H1 (cell line): ENCODE data around the gene ABI3BP. TPM values are rescaled to one million over a fixed set of nuclear protein-coding genes. Genes with fewer than 3 reads are reported as not detected.

Experiments used
- CTCF ChIA-PET: fragments of 300-600 bp; sonication (Branson Sonifier 250); formaldehyde crosslinking; loops from one replicate; lab custom pipeline; 2021; ENCODE audit not compliant: partially characterized antibody; lab: Charles Lee
- POLR2A ChIA-PET: fragments of 300-600 bp; sonication (Branson Sonifier 250); formaldehyde crosslinking; loops from one replicate; lab custom pipeline; 2021; ENCODE audit warnings: inconsistent platforms; ENCODE audit not compliant: partially characterized antibody; lab: Charles Lee
- DNase-seq, 2 experiments: peaks; one replicate each; pipeline versions ENCODE4 v3.0.0 to v3.0.0-alpha.2; 2010 to 2022; ENCODE audit warnings: low spot score in 2 of 2, low read depth in 1 of 2, mixed read lengths in 1 of 2
- FAIRE-seq: peaks from 2 replicates; lab custom pipeline; 2011; peaks lifted over from hg19 to GRCh38; lab: Jason Lieb, UNC
- H2AFZ ChIP-seq: 2 replicates; pipeline ENCODE4 v1.8.1; 2012; ENCODE audit warnings: low read length, inconsistent platforms
- H2AK5ac ChIP-seq: 2 replicates; pipeline ENCODE4 v1.6.1; 2013; ENCODE audit warnings: low read depth, low read length
- H2BK120ac ChIP-seq: replicated peaks from 2 replicates; pipeline ENCODE3; 2013; ENCODE audit warnings: low read depth, low read length, inconsistent platforms
- H2BK12ac ChIP-seq: 2 replicates; pipeline ENCODE4 v1.6.1; 2013; ENCODE audit warnings: low read depth, low read length
- H2BK15ac ChIP-seq: 2 replicates; pipeline ENCODE4 v1.6.1; 2013; ENCODE audit warnings: low read length
- H2BK20ac ChIP-seq: 2 replicates; pipeline ENCODE4 v1.6.1; 2013; ENCODE audit warnings: low read length
- H2BK5ac ChIP-seq: 2 replicates; pipeline ENCODE4 v1.6.1; 2013; ENCODE audit warnings: low read depth, low read length
- H3K14ac ChIP-seq: 2 replicates; pipeline ENCODE4 v1.6.1; 2013; ENCODE audit warnings: inconsistent platforms; ENCODE audit not compliant: insufficient read length
- H3K18ac ChIP-seq: 2 replicates; pipeline ENCODE4 v1.6.1; 2013; ENCODE audit warnings: low read length; ENCODE audit errors: extremely low read depth
- H3K23ac ChIP-seq: 2 replicates; pipeline ENCODE4 v1.6.1; 2013; ENCODE audit warnings: inconsistent platforms; ENCODE audit not compliant: insufficient read length
- H3K23me2 ChIP-seq: 2 replicates; pipeline ENCODE4 v1.6.1; 2013; ENCODE audit warnings: low read depth, low read length
- H3K27ac ChIP-seq: 2 replicates; pipeline ENCODE4 v1.6.1; 2011; ENCODE audit warnings: low read depth, low read length, inconsistent platforms
- H3K27me3 ChIP-seq, 4 experiments: replicated peaks in 1 of 4; 1 replicate in 1 of 4; 2 replicates in 3 of 4; pipeline versions ENCODE4 v1.6.1 to v1.8.1; 2011 to 2013; ENCODE audit warnings: low read length in 3 of 4, mild to moderate bottlenecking in 3 of 4, inconsistent platforms in 2 of 4, mixed read lengths in 2 of 4, moderate library complexity in 1 of 4; ENCODE audit not compliant: control insufficient read depth in 3 of 4, insufficient read depth in 3 of 4; ENCODE audit errors: extremely low read depth in 1 of 4
- H3K36me3 ChIP-seq, 4 experiments: 2 replicates each; pipeline versions ENCODE4 v1.6.1 to v1.8.1; 2011 to 2013; ENCODE audit warnings: mild to moderate bottlenecking in 4 of 4, low read length in 3 of 4, moderate library complexity in 2 of 4, control low read depth in 1 of 4, inconsistent platforms in 1 of 4; ENCODE audit not compliant: insufficient read depth in 4 of 4, control insufficient read depth in 2 of 4
- H3K4ac ChIP-seq: replicated peaks from 2 replicates; pipeline ENCODE3; 2013; ENCODE audit warnings: low read length, low read depth, mixed read lengths, inconsistent platforms; ENCODE audit not compliant: insufficient read length
- H3K4me1 ChIP-seq, 4 experiments: replicated peaks in 1 of 4; 1 replicate in 1 of 4; 2 replicates in 3 of 4; pipeline versions ENCODE4 v1.6.1 to v1.8.1; 2011 to 2013; ENCODE audit warnings: low read length in 3 of 4, inconsistent platforms in 2 of 4, mixed read lengths in 1 of 4; ENCODE audit not compliant: insufficient read depth in 4 of 4, control insufficient read depth in 3 of 4
- H3K4me2 ChIP-seq, 2 experiments: 2 replicates each; pipeline versions ENCODE4 v1.6.1 to v1.8.1; 2011 to 2013; ENCODE audit warnings: low read depth in 2 of 2, low read length in 2 of 2, control low read depth in 1 of 2, inconsistent platforms in 1 of 2, mild to moderate bottlenecking in 1 of 2; ENCODE audit not compliant: insufficient read depth in 1 of 2
- H3K4me3 ChIP-seq, 4 experiments: fragments of 200-600, 300-600 bp in 1 of 4; sonication (generic), shearing (Covaris generic), sonication (Bioruptor Twin) in 1 of 4; 2 replicates each; pipeline versions ENCODE4 v1.5.1 to v1.8.1; 2011 to 2016; ENCODE audit warnings: low read length in 4 of 4, low read depth in 3 of 4, control low read depth in 2 of 4, inconsistent platforms in 2 of 4, mild to moderate bottlenecking in 2 of 4, mixed read lengths in 1 of 4, moderate library complexity in 1 of 4; ENCODE audit not compliant: insufficient read depth in 2 of 4; ENCODE audit errors: extremely low read depth in 1 of 4
- H3K56ac ChIP-seq: replicated peaks from 2 replicates; pipeline ENCODE3; 2013; ENCODE audit warnings: low read depth, mild to moderate bottlenecking, mixed read lengths, low read length, inconsistent platforms; ENCODE audit not compliant: insufficient read length
- H3K79me1 ChIP-seq: 2 replicates; pipeline ENCODE4 v1.6.1; 2013; ENCODE audit warnings: low read depth, low read length, control low read depth
- H3K79me2 ChIP-seq, 2 experiments: 2 replicates each; pipeline versions ENCODE4 v1.6.1 to v1.8.1; 2012 to 2013; ENCODE audit warnings: low read length in 2 of 2, mild to moderate bottlenecking in 2 of 2, inconsistent platforms in 1 of 2; ENCODE audit not compliant: insufficient read depth in 2 of 2, control insufficient read depth in 1 of 2
- H3K9ac ChIP-seq, 4 experiments: replicated peaks in 1 of 4; 1 replicate in 1 of 4; 2 replicates in 3 of 4; pipeline versions ENCODE4 v1.6.1 to v1.8.1; 2011 to 2013; ENCODE audit warnings: low read depth in 3 of 4, low read length in 3 of 4, control low read depth in 2 of 4, mild to moderate bottlenecking in 2 of 4, moderate library complexity in 2 of 4, inconsistent platforms in 1 of 4; ENCODE audit errors: extremely low read depth in 1 of 4
- H3K9me3 ChIP-seq, 2 experiments: 2 replicates each; pipeline versions ENCODE4 v1.6.1 to v1.8.1; 2012 to 2013; ENCODE audit warnings: mild to moderate bottlenecking in 2 of 2, moderate library complexity in 2 of 2, control low read depth in 1 of 2, inconsistent platforms in 1 of 2, low read depth in 1 of 2, low read length in 1 of 2, mixed read lengths in 1 of 2; ENCODE audit not compliant: insufficient read depth in 2 of 2
- H4K20me1 ChIP-seq, 2 experiments: replicated peaks in 1 of 2; 2 replicates each; pipeline versions ENCODE3 to v1.8.1; 2011 to 2013; ENCODE audit warnings: inconsistent platforms in 2 of 2, low read length in 2 of 2, mild to moderate bottlenecking in 1 of 2; ENCODE audit not compliant: insufficient read depth in 2 of 2, control insufficient read depth in 1 of 2
- H4K5ac ChIP-seq: 2 replicates; pipeline ENCODE4 v1.6.1; 2013; ENCODE audit warnings: low read length, low read depth, mixed read lengths, inconsistent platforms; ENCODE audit not compliant: insufficient read length
- H4K8ac ChIP-seq: 2 replicates; pipeline ENCODE4 v1.8.0; 2013; ENCODE audit warnings: mild to moderate bottlenecking, moderate library complexity, low read length, inconsistent platforms; ENCODE audit not compliant: insufficient read depth; ENCODE audit errors: extremely low read depth
- H4K91ac ChIP-seq: replicated peaks from 2 replicates; pipeline ENCODE3; 2013; ENCODE audit warnings: low read length, mixed read lengths, inconsistent platforms; ENCODE audit not compliant: insufficient read length
- BRCA1 ChIP-seq: IDR thresholded peaks from 2 replicates; pipeline ENCODE4 v1.6.1; 2012; ENCODE audit warnings: low read depth, low read length, improper control_type of control experiment
- CHD1 ChIP-seq: IDR thresholded peaks from 2 replicates; pipeline ENCODE4 v1.6.1; 2012; ENCODE audit warnings: low read depth, low read length, improper control_type of control experiment
- CHD2 ChIP-seq: IDR thresholded peaks from 2 replicates; pipeline ENCODE4 v1.6.1; 2012; ENCODE audit warnings: low read length, improper control_type of control experiment
- CREB1 ChIP-seq: IDR thresholded peaks from 2 replicates; pipeline ENCODE4 v1.6.1; 2012; ENCODE audit warnings: inconsistent platforms
- CTBP2 ChIP-seq: IDR thresholded peaks from 2 replicates; pipeline ENCODE4 v1.7.0; 2011; ENCODE audit warnings: borderline replicate concordance, mild to moderate bottlenecking, moderate library complexity, mixed read lengths, low read length; ENCODE audit not compliant: insufficient read depth, insufficient read length
- GABPA ChIP-seq: IDR thresholded peaks from 2 replicates; pipeline ENCODE4 v1.6.1; 2011; ENCODE audit warnings: mild to moderate bottlenecking, low read length, moderate library complexity, borderline replicate concordance; ENCODE audit not compliant: insufficient read depth
- HDAC2 ChIP-seq, 2 experiments: fragments of 300-600 bp in 1 of 2; sonication (generic) in 1 of 2; IDR thresholded peaks; 2 replicates each; pipeline ENCODE4 v1.6.1; 2011 to 2012; ENCODE audit warnings: low read depth in 2 of 2, low read length in 2 of 2, mild to moderate bottlenecking in 2 of 2, moderate library complexity in 2 of 2, borderline replicate concordance in 1 of 2, inconsistent platforms in 1 of 2
- SIN3A ChIP-seq, 2 experiments: IDR thresholded peaks in 1 of 2; conservative IDR thresholded peaks in 1 of 2; 2 replicates each; pipeline ENCODE4 v1.6.1; 2011 to 2012; ENCODE audit warnings: low read length in 2 of 2, improper control_type of control experiment in 1 of 2, low read depth in 1 of 2, mild to moderate bottlenecking in 1 of 2
- SIX5 ChIP-seq: IDR thresholded peaks from 2 replicates; pipeline ENCODE4 v1.6.1; 2011; ENCODE audit warnings: mild to moderate bottlenecking, low read depth, low read length
- SP1 ChIP-seq: IDR thresholded peaks from 2 replicates; pipeline ENCODE4 v1.6.1; 2011; ENCODE audit warnings: low read depth, low read length
- TEAD4 ChIP-seq: IDR thresholded peaks from 2 replicates; pipeline ENCODE4 v1.6.1; 2012; ENCODE audit warnings: low read depth, low read length, inconsistent platforms, mixed read lengths
- WGBS, 2 experiments: shearing (Covaris generic) in 1 of 2; methylation state at CpG; one replicate each; pipeline versions ENCODE4 v1.1.6 to v1.1.7; 2013 to 2015; ENCODE audit warnings: low lambda C conversion rate in 2 of 2, mixed read lengths in 2 of 2, inconsistent platforms in 1 of 2, low coverage in 1 of 2, missing lambda C conversion rate in 1 of 2; ENCODE audit not compliant: insufficient replicate concordance in 2 of 2, insufficient coverage in 1 of 2, insufficient read length in 1 of 2; ENCODE audit errors: extremely low coverage in 1 of 2, missing lambda C conversion rate in 1 of 2; 5-methylcytosine and 5-hydroxymethylcytosine counted together
- polyA plus RNA-seq, 7 experiments: library from polyadenylated mRNA; depleted of rRNA in 3 of 7; stranded (reverse) in 5 of 7; unstranded in 2 of 7; fragments of >200 nt in 5 of 7; fragments of 200-250 nt in 2 of 7; gene quantifications; 1 replicate in 5 of 7; 2 replicates in 1 of 7; 4 replicates in 1 of 7; pipeline versions ENCODE4 v1.2.1 to v1.2.3, GENCODE V29; 2011 to 2013; ENCODE audit warnings: missing spikeins in 2 of 7, mixed read lengths in 2 of 7
- total RNA-seq: library from RNA; stranded (reverse); fragmentation: NEBNext Ultra II Directional; extraction: Animal tissue kit (Norgen Biotek cat#: 25700); gene quantifications from 2 replicates; pipeline ENCODE4 v1.2.1, GENCODE V29; 2021
- TF ChIP-seq, protein P1 (sequence below): IDR thresholded peaks from 2 replicates; pipeline ENCODE4 v1.6.1; 2012; ENCODE audit warnings: low read length, inconsistent platforms

Gene ABI3BP
- total and polyA plus RNA-seq, 2 of the 8 experiments (the other 6 are each of a cell fraction or from before 2014, with no cell fraction given) = 0.08 to 0.32 TPM

DNA sequence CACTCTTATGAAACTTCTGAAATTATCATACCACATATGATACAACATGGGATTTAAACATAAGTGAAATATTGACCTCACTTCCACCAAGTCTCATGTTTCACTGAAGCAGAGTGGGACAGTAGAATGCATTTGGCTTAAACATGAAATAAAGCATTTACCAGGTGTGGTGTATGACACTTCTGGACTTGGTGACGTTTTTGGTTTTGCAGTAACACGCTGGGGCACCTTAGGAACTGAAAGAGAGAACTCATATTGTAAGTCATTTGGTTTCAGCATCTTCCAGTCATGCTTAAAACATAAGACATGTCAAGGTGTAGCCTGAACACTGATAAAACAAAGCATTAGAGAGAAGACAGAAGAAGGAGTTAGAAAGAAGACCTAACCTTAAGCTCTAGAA lies 188.6 kb downstream of the ABI3BP start:
- no peak overlapping the region for H4K91ac ChIP-seq
- no peak overlapping the region for H4K8ac ChIP-seq
- H3K9ac ChIP-seq = no peak overlapping the region
- H3K14ac ChIP-seq = no peak overlapping the region
- H2BK120ac ChIP-seq = no peak overlapping the region
- H2BK12ac ChIP-seq = no peak overlapping the region
- no peaks in the 10 kb centered on the region for H3K79me1 ChIP-seq
- no peaks in the 10 kb centered on the region for H3K79me2 ChIP-seq
- no peaks in the 10 kb centered on the region for H3K23me2 ChIP-seq
- H3K4me3 ChIP-seq = no peak overlapping the region
- no peak overlapping the region for H2AFZ ChIP-seq
- 85% methylated on average over 2 of the region's 2 CpGs; no CpG with 5 or more reads in 1 of the 2 experiments for WGBS, 2 experiments
- no peak overlapping the region for H3K4ac ChIP-seq
- H3K56ac ChIP-seq = no peak overlapping the region
- POLR2A ChIA-PET = no interaction called here
- no peaks in the 10 kb centered on the region for H4K20me1 ChIP-seq
- DNase-seq = no peak
- H3K27me3 ChIP-seq = peaks cover 0 to 1% (median 0%) of the 10 kb centered on the region in 4 experiments; a peak in 1 of 7 replicates
- no peak overlapping the region for H3K4me2 ChIP-seq
- TF ChIP-seq SIN3A (conservative IDR thresholded peaks at IDR 0.05 in 1 of 2, IDR thresholded peaks at IDR 0.05 in 1 of 2; ENCODE audit: low read depth in 1 of 2, low read length in 2 of 2) (no peak), CREB1 (no peak), HDAC2 (IDR thresholded peaks at IDR 0.05; ENCODE audit: borderline replicate concordance in 1 of 2, low read depth in 2 of 2, low read length in 2 of 2) (no peak), TEAD4 (no peak), CTBP2 (no peak), SP1 (no peak), CHD2 (no peak), SIX5 (no peak), BRCA1 (no peak), GABPA (no peak), CHD1 (no peak)
- TF ChIP-seq, protein P1, sequence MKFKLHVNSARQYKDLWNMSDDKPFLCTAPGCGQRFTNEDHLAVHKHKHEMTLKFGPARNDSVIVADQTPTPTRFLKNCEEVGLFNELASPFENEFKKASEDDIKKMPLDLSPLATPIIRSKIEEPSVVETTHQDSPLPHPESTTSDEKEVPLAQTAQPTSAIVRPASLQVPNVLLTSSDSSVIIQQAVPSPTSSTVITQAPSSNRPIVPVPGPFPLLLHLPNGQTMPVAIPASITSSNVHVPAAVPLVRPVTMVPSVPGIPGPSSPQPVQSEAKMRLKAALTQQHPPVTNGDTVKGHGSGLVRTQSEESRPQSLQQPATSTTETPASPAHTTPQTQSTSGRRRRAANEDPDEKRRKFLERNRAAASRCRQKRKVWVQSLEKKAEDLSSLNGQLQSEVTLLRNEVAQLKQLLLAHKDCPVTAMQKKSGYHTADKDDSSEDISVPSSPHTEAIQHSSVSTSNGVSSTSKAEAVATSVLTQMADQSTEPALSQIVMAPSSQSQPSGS = no peak
- TF ChIP-seq, all 59 proteins: peak for 0
- CTCF ChIA-PET = interaction anchor here (0.8 to 1.6 kb wide), 2 partner anchors 10 to 28 kb away, joined by 3 to 4 read pairs; no protein-coding TSS in a partner anchor
- H2BK15ac ChIP-seq = no peak overlapping the region
- H4K5ac ChIP-seq = no peak overlapping the region
- no peak overlapping the region for H2AK5ac ChIP-seq
- FAIRE-seq = no peak
- H3K9me3 ChIP-seq = no peaks in the 10 kb centered on the region
- H2BK5ac ChIP-seq = no peak overlapping the region
- no peak overlapping the region for H3K23ac ChIP-seq
- no peak overlapping the region for H3K27ac ChIP-seq
- no peaks in the 10 kb centered on the region for H3K4me1 ChIP-seq
- H3K36me3 ChIP-seq = no peaks in the 10 kb centered on the region
- H3K18ac ChIP-seq = no peak overlapping the region
- H2BK20ac ChIP-seq = no peak overlapping the region
